GM18498 (cell line): ENCODE results near the gene SLC15A3.
A peak's percentile ranks its signal among the peaks of the same experiment; 100 is the strongest.
"Not testable (repeated sequence)": the region's sequence is repeated elsewhere in the genome, so short reads cannot be mapped to it uniquely, and the experiment has no call there.

Source experiments
- ATAC-seq: cut with Tn5 transposase; IDR thresholded peaks from one replicate; pipeline ENCODE4 v1.9.1; 2021; ENCODE audit warnings: mild to moderate bottlenecking, moderate library complexity; ENCODE audit not compliant: unreplicated experiment

SLC15A3 gene

DNA sequence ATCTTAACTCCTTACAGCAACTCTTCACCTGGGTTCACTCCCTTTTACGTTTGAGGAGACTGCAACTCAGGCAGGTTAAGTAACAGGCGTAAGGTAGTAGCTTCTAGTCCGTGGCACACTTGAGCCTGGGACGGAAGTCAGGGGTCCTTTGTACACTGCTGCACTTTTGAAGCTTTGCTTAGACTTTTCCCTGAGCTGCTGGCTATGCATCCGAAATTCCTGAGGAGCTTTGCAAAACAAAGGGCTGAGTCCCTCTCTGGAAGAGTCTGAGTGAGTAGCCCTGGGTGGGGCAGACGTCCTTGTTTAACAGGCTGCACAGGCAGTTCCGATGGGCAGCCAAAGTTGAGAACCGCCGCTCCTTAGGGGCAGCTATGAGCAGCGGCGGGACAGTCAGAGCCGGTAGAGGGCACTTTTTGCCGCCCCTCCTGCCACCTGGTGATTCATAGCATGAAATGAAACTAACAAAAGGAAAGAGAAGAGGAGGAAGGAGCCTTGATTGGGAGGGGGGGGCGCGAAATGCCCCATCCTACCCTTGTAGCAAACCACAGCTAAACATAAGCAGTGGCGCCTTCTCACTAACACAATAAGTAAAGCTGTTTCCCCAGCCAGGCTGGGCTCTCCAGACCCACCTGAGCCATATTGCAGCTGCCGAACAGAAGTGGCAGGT is 36.6 kb downstream of the SLC15A3 start:
- ATAC-seq: peak; percentile 50

DNA sequence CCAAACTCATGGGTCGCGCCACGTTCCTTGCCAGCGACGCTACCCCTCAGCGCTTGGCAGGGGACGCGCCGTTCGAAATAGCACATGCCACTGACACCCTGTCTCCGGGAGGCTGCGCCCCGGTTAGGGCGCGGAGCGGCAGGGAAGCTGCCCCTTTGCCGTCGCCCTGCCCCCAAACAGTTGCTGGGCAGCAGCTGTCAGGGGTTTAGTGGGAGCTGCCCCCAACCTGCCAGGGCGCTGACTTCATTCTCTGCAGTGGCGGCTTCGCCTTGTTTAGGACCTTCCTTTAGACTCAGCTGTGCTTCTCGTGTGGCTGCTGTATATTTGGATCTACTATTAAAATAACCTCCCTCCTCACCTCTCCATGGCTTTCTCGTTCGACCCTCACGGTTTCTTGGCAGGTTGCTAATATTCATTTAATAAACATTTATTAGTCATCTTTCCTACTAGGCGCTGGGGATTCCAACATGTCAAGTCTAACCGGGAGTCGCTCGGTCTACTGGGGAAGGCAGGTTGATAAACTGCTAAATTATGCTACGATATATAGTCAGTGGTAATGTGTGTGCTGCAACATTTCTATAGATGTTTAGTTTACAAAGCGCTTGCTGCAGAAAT is 37.2 kb downstream of the SLC15A3 start:
- ATAC-seq: peak; percentile 5

DNA sequence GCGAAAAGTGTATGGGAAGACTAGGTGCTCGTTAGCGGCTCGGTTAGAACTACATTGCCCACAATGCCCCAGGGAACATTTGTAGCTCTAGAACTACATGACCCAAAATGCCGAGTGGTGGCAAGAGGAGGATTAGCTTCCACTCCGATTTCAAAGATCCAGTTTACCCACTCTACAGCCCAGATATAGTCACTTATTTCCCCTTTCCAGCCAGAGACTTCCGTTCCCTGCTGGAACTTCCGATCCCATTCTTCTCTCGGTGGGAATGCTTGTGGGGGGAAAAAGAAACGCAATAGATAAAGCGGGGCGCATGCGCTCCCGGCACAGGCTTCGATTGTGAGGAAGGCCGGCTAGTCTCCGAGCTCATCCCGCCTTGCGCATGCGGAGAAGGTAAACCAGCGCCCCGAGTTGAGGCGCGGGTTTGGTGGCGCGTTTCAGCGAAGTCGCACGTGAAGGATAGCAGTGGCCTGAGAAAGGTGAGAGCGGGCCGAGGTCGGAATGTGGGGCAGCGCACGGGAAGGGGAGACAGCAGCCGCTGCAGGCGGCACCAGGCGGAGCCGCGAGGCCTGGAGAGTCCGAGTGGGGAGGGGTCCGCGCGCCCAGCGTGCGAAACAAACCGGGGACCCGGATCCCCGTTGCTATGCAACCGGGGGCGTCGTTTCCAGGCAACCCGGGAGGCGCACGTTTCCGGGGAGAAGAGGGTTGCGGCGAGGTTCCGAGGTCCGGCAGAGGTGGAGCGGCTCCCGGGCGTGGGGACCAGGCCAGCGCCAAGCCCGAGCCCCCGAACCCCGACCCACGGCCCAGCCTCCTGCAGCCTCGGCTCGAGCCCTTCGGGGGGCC is 38.0 kb downstream of the SLC15A3 start, which contains the start of gene TMEM109:
TSS of gene TMEM109 (plus strand) at position 366 of the 840 bp plus-strand sequence. CDS start 5,536 bp downstream, outside the sequence.
- peak; percentile 46 for ATAC-seq

DNA sequence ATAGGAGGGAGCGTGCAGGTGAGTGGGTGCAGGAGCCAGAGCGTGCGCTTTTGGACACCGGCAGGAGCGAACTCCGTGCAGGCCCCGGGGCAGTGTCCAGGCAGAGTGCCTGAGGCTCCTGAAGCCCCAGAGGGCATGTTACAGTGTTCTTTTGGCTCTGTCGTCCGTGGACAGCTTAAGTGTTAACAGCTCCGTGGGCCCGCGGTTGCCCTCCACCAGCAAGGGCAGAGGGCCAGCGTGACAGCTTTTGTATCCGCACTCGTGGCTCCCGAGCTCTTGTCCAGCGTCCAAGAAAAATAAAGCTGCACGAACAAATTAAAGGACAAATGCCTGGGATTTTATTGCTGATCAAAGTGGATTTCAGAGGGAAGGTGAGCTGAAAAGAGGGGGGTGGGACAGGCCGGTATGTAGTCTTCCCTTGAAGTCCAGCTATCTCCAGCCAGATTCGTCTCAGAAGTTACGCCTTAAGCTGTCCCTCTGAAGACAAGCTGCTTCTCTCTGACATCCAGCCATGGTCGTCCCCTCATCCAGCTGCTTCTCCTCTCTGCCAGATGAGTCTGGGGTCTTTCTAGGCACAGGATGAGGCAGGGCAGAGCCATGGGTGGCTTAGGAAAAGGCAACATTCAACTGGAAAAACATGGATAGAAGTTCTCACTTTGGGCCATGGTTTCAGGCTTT is 39.0 kb downstream of the SLC15A3 start:
- no peak for ATAC-seq

DNA sequence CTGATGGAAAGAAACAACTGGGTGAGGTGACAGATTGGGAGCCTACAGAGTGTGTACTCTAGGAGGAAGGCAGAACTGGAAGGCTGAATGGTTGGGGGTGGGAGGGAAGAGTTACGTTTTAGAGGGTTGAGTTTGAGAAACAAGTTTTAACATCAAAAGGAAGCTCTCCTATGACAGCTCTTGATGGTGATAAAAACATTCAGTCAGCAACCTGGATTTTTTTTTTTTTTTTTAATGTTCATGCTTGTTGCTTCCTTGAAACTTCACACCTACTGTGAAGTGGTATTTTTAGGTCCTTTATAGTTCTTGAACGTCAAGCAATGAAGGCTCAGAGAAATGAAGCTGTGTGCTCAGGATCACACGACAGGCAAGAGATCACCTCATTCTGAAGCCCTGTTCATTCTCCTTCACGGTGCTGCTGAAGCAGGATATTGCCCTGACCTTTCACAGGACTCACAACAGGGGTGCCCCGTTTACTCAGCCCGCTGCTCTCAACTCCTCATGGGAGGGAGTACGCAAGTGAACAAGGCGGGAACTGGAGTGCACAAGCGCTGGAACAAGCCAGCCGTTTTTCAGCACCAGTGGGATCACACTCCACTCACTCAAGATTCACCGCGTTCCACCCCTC is 39.6 kb downstream of the SLC15A3 start:
- ATAC-seq: no peak

DNA sequence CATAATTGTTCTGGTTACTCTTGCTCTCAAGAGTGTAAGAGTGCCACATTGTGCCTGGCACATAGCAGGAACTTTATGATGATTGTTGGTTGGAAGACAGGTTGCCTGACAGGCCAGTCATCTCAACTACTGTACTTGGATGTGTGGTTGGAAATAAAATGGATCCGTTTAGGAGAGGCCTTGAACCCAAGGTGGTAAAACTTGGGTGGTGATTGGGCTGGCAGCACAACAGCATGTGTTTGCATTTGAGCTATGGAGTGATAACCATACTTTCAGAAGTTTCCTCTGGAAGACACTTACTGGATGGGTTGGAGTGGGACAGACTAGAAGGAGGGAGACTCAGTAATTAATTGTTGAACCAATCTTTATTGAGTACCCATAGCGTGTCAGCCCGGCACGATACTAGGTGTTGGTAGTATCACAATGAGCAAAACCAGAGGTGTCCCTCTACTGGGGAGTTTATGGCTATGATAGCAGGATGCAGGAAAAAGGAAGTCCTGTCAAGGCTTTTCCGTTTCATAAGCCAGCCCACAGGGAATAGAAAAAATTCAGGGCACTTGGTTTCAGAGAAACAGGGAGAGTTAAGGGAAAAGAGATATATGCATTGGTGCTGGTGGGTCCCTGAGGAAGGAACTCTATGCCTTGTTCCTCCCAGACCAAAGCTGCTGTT is 41.1 kb downstream of the SLC15A3 start:
- no peak for ATAC-seq

DNA sequence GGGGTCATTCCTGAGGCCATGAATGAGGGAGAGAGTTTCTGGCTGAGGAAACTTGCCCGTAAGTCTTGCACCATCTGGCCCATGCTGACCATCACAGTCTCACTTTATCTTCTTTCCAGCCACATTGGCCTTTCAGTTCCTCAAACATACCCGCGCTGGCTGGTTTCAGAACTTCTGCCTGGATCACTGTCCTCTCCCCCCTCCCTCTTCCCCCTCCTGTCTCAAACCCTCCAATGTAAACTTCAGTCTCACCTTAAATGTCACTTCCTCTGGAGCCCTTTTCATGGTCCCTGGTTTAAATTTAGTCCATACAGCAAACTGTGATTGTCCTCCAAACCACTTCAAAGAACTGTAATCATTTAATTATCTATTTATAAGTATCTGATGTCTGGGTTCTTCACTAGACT is 41.7 kb downstream of the SLC15A3 start:
- ATAC-seq: peak; percentile 39

DNA sequence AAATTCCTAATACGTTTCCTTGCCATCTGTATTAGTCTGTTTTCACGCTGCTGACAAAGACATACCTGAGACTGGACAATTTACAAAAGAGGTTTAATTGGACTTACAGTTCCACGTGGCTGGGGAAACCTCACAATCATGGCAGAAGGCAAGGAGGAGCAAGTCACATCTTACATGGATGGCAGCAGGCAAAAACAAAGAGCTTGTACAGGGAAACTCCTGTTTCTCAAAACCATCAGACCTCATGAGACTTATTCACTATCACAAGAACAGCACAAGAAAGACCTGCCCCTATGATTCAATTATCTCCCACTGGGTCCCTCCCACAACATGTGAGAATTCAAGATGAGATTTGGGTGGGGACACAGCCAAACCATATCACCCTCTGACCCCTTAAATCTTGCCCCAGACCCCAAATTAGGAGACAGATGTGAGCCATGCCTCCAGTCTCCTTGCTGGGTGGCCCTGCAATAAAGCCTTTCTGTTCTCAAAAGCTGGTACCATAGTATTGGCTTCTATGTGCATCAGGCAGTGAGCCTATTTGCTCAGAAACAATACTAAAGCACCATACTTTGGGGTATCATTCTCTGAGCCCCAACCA is 42.2 kb downstream of the SLC15A3 start:
- ATAC-seq: not testable (repeated sequence)

DNA sequence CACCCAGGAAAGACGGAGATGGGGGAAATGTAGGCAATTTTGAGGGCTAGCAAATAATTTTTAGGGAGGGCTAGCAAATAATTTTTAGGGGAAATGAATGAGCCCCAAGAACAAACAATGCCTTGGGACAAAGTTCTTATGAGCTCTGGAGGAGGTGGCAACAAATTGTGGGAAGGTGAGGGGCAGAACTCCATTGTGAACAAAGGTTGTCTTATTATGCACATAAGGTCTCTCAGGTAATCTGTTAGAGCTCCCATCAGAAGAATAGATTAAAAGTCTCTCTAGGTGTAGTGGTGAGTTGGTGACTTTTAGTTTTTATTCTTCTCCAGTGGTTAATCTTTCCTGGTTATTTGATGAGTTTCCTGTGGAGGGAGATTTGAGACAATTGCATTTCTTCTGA is 43.2 kb downstream of the SLC15A3 start:
- ATAC-seq: no peak

DNA sequence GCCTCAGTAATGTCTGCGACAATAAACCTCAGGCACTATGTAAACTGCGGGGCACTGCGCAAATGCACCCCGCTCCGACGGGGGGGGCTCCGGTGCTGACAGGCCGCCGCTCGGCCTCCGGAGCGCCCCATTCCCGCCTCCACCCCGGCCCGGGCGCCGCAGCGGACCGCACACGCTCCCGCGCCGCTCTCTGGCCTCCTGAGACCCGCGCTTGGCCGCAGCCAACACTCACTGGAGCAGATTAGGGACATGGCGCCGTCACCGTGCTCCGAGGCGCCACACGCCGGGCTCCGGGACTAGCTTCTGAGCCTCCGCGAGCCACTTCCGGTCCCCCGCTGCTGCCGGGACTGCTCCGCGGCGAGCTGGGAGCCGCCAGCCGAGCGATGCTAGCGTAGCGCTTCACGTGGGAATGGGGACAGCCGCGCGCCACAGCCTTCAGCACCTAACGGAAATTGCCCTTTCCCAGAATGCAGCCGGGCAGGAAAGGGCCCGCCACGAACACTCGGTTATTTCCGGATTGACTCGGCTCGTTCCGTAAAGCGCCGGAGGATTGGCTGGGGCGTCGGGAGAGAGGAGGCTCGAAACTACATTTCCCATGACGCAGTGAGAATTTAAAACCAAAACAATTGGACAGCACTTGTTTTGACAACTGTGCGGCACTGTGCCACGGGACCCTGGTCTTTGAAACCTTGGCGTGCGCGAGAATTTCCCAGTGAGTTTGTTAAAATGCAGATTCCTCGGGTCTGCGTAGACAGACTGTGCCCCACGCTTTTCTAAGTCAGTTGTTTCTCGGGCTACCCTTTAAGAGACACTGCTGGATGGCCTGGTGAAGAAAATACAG is 45.6 kb downstream of the SLC15A3 start, which contains the start of gene PRPF19:
TSS of gene PRPF19 (minus strand) at position 454 of the 841 bp plus-strand sequence. CDS start at position 251, 203 bp downstream.
- ATAC-seq: peak; percentile 73

DNA sequence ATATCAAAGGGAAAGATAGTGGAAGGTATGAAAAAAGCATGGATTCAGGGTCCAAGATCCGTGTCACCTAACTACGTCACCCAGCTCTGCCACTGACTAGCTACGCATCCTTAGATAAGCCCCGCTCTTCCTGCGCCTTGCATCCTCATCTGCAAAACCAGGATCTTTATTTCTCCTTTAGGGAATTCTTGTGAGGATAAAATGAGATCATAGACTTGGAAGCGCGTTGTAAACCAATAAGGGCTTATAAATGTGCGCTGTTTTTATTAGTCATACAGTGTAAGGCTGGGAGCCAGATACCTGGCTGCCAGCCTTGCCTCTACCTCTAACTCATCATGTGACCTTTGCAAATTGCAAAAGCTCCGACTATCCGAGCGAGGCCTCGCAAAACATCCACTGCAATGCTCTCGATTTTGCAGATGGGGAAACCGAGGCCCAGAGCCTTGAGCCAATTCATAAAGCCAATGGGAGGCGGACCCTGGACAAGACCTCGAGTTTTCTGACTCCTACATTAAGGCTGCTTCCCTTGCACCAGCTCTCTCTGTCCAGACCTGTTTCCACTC is 46.3 kb downstream of the SLC15A3 start:
- ATAC-seq: no peak

DNA sequence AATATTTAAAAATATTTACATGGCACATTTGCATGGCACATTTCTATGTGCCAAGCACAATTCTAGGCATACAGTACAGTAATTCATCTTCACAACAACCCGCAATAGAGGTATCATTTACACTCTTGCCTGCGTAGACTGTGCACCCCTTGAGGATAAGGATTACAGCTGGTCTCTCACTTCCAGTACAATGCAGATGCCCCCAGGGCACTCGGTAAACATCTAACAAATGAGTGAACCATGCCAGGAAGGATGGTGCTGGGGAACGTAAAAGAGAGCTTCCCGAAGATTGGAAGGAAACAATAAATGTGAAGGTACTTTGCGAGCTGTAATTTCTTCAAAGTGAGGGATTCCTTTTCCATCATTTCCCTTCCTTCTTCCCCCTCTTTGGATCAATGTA is 46.9 kb downstream of the SLC15A3 start:
- no peak for ATAC-seq

DNA sequence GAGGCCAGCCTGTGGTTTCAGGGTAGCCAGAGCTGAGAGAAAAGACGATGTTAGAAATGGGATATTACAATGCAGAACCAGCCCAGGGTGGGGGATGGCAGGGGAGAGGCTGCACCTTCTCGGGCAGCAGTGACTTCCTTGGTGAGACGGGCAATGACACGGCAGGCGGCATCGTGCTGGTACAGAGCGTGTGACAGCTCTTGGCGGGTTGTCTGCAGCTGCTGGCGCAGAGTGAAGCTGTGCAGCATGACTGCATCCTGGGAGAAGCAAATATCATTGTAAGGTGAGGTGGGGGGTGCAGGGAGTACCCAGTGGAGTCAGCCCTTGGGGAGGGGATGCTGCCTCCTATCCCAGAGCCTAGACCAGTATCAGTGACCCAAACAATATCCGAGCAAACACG is 49.4 kb downstream of the SLC15A3 start:
- no peak for ATAC-seq

DNA sequence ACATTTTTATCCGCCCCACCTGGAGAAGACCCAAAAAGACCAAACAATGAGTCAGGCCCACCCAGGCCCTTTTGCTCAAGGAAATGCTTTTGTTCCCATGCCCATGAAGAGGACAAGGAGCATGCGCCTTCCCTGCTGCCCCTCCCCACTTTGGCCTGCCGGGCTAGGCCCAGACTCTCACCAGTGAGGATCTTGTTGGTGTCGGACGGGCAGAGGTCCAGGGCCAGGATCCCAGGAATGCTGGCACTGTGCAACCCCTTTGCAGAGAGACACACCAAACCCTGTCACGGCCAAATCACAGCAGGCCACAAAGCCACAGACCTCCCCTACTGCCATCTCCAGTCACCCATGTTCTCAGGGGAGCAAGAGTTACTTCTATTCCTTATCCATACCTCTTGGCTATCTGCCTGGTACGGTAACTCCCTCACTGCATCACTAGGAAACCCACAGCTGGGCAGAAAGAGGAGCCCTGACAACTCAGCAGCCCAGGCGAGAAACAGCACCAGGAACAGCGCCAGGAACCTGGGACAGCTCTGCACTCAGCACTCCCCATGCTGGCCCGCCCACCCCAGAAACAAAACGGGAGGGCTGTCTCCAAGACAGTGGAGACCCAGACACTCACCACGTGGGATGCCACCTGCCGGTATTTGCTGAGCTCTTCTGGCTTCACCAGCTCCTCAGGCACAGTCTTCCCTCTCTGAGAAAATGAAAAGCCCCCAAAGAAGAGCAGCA is 51.1 kb downstream of the SLC15A3 start:
- no peak for ATAC-seq

DNA sequence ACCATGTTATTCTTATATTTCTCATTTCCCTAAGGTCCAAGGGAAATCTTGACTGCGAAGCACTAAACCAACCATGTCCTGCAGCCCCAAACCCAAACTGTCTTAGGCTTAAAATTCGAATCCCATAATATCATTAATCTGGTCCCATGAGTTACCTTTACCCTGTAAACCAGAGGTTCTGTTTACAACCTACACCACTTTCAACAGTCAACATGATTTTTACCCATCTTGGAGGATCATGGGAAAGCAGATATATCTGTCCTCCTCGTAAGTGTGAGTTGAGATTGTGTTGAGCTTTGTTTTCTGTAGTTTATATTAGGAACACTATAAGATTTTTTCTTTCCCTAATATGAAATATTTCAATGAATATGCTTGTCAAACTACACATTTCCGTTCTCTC is 52.0 kb downstream of the SLC15A3 start:
- no peak for ATAC-seq

DNA sequence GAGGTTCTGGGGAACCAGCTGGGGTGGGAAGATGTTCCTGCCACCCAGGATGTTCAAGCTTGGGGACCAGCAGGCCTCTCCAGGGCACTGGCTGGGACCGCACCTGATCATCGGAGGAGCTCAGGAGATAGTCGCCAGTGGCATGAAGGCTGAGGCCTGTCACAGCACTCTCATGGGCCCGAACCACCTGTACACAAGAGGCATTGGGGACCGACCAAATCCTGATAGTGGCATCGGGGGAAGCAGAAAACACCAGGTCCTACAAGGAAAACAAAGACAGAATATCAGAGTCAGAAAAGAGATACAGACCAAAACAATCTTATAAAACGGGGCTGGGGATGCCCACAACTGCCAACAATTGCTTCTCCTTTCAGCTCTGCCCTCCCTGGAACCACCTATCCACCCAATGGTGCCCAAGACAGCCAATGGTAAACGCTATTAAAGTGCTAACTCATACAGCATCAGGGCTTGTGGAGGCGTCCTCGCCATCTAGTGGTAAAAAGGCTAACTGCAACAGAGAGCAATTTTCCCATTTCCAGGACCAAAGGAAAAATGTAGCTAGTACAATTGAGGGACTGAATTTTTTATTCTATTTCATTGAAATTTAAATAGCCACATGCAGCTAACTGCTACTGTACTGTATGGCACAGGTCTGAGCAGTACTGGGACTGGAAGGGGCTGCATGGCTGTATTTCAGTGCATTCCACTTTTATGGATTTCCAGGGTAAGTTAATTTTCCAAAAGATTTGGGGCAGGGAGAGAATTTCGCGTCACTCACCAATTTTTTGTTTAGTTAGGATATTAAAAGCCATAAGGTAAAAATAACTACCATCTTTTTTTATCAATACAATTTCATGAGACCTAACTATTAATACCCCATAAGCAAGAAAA is 52.7 kb downstream of the SLC15A3 start:
- ATAC-seq: peak; percentile 62

DNA sequence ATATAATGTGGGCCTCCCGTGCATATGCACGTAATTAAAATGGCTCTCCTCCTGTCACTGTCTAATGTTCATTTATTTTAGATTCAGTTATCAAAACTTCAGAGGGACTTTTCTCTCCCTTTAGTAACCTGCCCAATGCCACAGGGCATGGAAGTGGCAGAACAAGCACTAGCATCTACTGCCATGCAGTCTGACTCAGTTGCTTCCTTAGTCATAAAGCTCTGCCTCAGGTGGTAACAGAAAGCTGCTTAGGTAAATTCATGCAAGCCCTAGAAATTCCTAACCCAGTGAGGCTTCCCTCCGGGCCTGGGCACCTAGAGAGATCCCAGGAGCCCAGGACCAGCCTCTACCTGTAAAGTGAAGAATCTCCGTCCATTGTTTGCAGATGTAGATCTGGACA is 54.5 kb downstream of the SLC15A3 start:
- no peak for ATAC-seq
